Kidney (tissue), 14 donors: Measurements from ENCODE around the gene ITGBL1. TPM values are rescaled to one million over a fixed set of nuclear protein-coding genes. Genes with fewer than 3 reads are reported as not detected.

Experiments used
- DNase-seq, 5 donors: peaks; one replicate each; pipeline ENCODE4 v3.0.0-alpha.2; 2013 to 2020
- FAIRE-seq: peaks from 2 replicates; lab custom pipeline; 2012; peaks lifted over from hg19 to GRCh38; lab: Jason Lieb, UNC
- H3K27ac ChIP-seq, 2 donors: one replicate each; pipeline ENCODE4 v1.7.0; 2013; ENCODE audit warnings: low read depth in 2 of 2, low read length in 2 of 2, inconsistent platforms in 1 of 2
- H3K27me3 ChIP-seq: one replicate; pipeline ENCODE4 v1.7.1; 2013; ENCODE audit warnings: low read length, inconsistent platforms; ENCODE audit not compliant: control insufficient read depth, insufficient read depth
- H3K36me3 ChIP-seq, 3 donors: one replicate each; pipeline versions ENCODE4 v1.7.0 to v1.7.1; 2013; ENCODE audit warnings: low read length in 3 of 3, control low read depth in 1 of 3, inconsistent platforms in 1 of 3; ENCODE audit not compliant: insufficient read depth in 3 of 3, control insufficient read depth in 2 of 3
- H3K4me1 ChIP-seq, 3 donors: one replicate each; pipeline versions ENCODE4 v1.7.0 to v1.7.1; 2013; ENCODE audit warnings: low read length in 3 of 3, inconsistent platforms in 1 of 3, low read depth in 1 of 3; ENCODE audit not compliant: control insufficient read depth in 2 of 3, insufficient read depth in 2 of 3
- H3K4me3 ChIP-seq, 3 donors: one replicate each; pipeline versions ENCODE4 v1.7.0 to v1.8.1; 2013; ENCODE audit warnings: low read length in 3 of 3, control low read depth in 1 of 3, inconsistent platforms in 1 of 3
- H3K9ac ChIP-seq, 3 donors: one replicate each; pipeline versions ENCODE4 v1.7.0 to v1.7.1; 2013; ENCODE audit warnings: low read length in 3 of 3, control low read depth in 1 of 3, inconsistent platforms in 1 of 3
- H3K9me3 ChIP-seq, 3 donors: one replicate each; pipeline versions ENCODE4 v1.7.0 to v1.7.1; 2013; ENCODE audit warnings: low read length in 3 of 3, control low read depth in 1 of 3, inconsistent platforms in 1 of 3; ENCODE audit not compliant: control insufficient read depth in 2 of 3, insufficient read depth in 1 of 3
- intact Hi-C: fragments of 100-400 bp; cut with DNase I; formaldehyde crosslinking; loops from one replicate; pipeline ENCODE4 v1.11.1; 2022
- polyA plus RNA-seq: library from polyadenylated mRNA; stranded (reverse); fragments of 350-450 nt; fragmentation: Illumina TruSeq; extraction: RNeasy Lipid Tissue Mini Kit (QIAGEN cat#74804); gene quantifications from one replicate; pipeline ENCODE4 v1.2.3, GENCODE V29; 2014; ENCODE audit warnings: low read depth, low replicate concordance; ENCODE audit not compliant: insufficient read depth
- total RNA-seq: library from RNA; stranded (reverse); fragmentation: NEBNext Ultra II Directional; extraction: Animal tissue kit (Norgen Biotek cat#: 25700); gene quantifications from one replicate; pipeline ENCODE4 v1.2.1, GENCODE V29; 2021
- TF ChIP-seq, protein P1 (sequence below): IDR thresholded peaks from 3 replicates; pipeline ENCODE4 v1.5.1; 2012; ENCODE audit warnings: mild to moderate bottlenecking, moderate library complexity, borderline replicate concordance; ENCODE audit not compliant: insufficient read depth; ENCODE audit errors: extremely low read depth
- donor health status: control.
- donor health status: control.
- donor health status: control.
- donor health status: control.
- donor health status: control.
- donor health status: DM: yes; HTN: yes; CAD: no.
- donor health status: Normal renal cell carcinoma (clear cell type).

Gene ITGBL1
- total and polyA plus RNA-seq, 2 donors from 2014 or later: 1.4 to 7.7 TPM

DNA sequence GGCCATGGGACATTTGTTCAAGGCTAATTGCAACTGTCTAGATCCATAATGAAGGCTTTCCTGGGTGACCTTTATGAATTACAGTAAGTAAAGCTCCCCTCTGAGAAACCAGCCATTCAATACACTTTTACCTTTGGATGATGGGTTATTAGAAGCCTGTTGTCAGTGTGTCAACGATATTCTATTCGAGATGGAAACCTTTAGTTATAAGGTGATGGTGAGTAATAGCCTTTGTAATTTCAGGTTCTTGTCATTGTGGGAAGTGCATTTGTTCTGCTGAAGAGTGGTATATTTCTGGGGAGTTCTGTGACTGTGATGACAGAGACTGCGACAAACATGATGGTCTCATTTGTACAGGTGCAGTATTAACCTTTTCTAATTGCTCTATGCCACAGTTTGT is 261.7 kb downstream of the ITGBL1 start:
- H3K9me3 ChIP-seq: no peaks in the 10 kb centered on the region
- H3K27me3 ChIP-seq: no peaks in the 10 kb centered on the region
- H3K36me3 ChIP-seq: no peaks in the 10 kb centered on the region
- intact Hi-C loops: no loop called here
- no peak overlapping the region for H3K9ac ChIP-seq
- no peaks in the 10 kb centered on the region for H3K4me1 ChIP-seq
- FAIRE-seq (no peak), DNase-seq (no peak)
- H3K27ac ChIP-seq: no peak overlapping the region
- no peak overlapping the region for H3K4me3 ChIP-seq
- TF ChIP-seq, protein P1, sequence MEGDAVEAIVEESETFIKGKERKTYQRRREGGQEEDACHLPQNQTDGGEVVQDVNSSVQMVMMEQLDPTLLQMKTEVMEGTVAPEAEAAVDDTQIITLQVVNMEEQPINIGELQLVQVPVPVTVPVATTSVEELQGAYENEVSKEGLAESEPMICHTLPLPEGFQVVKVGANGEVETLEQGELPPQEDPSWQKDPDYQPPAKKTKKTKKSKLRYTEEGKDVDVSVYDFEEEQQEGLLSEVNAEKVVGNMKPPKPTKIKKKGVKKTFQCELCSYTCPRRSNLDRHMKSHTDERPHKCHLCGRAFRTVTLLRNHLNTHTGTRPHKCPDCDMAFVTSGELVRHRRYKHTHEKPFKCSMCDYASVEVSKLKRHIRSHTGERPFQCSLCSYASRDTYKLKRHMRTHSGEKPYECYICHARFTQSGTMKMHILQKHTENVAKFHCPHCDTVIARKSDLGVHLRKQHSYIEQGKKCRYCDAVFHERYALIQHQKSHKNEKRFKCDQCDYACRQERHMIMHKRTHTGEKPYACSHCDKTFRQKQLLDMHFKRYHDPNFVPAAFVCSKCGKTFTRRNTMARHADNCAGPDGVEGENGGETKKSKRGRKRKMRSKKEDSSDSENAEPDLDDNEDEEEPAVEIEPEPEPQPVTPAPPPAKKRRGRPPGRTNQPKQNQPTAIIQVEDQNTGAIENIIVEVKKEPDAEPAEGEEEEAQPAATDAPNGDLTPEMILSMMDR: no peak

DNA sequence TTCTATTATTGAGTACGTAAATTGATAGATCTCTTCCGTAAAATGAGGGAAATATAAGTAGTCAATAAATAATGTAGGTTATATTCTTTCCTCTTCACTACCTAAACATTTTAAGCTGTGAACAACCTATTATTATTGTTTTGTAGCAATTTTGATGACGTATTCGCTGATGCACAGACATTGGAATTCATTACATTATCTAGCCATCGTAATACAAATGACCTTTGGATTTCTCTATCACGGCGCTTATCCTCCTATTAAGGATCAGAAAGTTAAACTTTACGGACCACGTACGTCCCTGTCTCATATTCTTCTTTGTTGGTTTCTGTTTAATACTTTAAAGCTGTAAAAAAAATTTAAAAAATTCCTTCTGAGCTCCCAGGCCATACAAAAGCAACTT is 264.9 kb downstream of the ITGBL1 start:
- no peak overlapping the region for H3K4me3 ChIP-seq
- FAIRE-seq (no peak), DNase-seq (no peak)
- no peak overlapping the region for H3K9ac ChIP-seq
- no peaks in the 10 kb centered on the region for H3K9me3 ChIP-seq
- intact Hi-C loops: no loop called here
- TF ChIP-seq, protein P1: no peak
- no peaks in the 10 kb centered on the region for H3K4me1 ChIP-seq
- H3K27me3 ChIP-seq: no peaks in the 10 kb centered on the region
- no peaks in the 10 kb centered on the region for H3K36me3 ChIP-seq
- no peak overlapping the region for H3K27ac ChIP-seq

DNA sequence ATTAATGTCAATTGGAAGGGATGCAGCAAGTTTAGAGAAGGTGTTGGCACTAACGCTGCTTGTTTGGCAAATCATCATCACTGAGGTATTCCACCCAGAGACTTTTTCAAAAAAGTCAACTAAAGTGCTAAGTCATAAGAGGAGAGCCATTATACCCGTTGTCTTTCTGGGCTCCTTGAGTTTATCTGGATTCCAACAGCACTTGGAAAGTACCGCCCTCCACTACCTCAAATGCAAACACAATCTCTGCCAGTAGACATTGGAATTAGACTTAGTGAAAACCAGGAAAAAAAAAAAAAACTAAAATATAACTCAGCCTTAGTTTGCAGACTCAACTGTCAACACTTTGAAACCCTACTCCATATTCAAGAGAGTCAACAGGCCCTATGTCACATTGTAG is 266.0 kb downstream of the ITGBL1 start:
- intact Hi-C loops: no loop called here
- Histone ChIP-seq H3K27ac (no peak overlapping the region), H3K9me3 (no peaks in the 10 kb centered on the region), H3K36me3 (no peaks in the 10 kb centered on the region), H3K27me3 (no peaks in the 10 kb centered on the region), H3K4me1 (no peaks in the 10 kb centered on the region), H3K9ac (no peak overlapping the region), H3K4me3 (no peak overlapping the region)
- TF ChIP-seq, protein P1: no peak
- no peak for FAIRE-seq
- no peak for DNase-seq

DNA sequence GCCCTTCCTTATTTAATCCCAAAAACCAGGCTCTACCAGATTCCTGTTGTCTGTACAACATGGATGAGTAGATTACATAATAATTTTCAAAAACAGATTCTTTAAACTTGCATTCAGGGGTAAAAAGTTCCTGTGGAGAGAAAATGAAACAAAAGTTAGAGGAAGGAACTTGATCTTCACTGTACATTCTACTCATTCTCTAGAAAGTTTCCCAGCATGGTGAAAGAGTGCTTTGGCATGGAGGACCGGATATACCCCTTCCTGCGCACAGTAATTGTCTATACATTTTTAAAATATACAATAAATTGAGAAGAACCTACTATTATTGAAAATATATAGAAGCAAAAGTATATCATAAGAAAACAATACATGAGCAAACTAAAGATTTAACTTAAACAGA is 274.2 kb downstream of the ITGBL1 start:
- intact Hi-C loops: no loop called here
- Histone ChIP-seq H3K27me3 (no peaks in the 10 kb centered on the region), H3K4me1 (no peaks in the 10 kb centered on the region), H3K36me3 (no peaks in the 10 kb centered on the region), H3K4me3 (no peak overlapping the region), H3K9me3 (no peaks in the 10 kb centered on the region), H3K9ac (no peak overlapping the region), H3K27ac (no peak overlapping the region)
- DNase-seq (no peak), FAIRE-seq (no peak)
- TF ChIP-seq, protein P1: no peak
